ENCODE data around the gene ADAMTS13. TPM values are rescaled to one million over a fixed set of nuclear protein-coding genes. Genes with fewer than 3 reads are reported as not detected.

Gene ADAMTS13
- total and polyA plus RNA-seq, 7 donors, result 0.60 to 3.4 (median 0.82) TPM

DNA sequence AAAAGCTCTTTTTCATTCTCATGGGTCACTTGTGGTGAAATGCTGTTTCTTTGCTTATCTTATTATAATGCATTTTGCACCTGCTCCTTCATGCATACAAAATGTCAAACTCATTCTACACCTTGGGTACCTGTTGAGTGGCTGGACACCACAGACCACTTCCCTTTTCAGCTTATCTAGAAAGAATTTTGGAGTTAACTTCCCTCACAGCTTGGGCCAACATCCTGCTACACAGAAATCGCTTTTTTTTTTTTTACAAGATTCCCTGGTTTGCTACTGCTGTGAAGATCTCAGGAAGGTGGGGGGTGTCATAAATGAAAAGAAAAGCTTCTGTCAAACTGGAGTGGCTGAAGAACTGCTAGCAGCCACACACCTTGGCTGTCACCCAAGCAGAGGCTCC is 7.0 kb upstream of the ADAMTS13 start:
- Histone ChIP-seq H3K27ac (no peak overlapping the region), H3K4me1 (peaks cover 0 to 31% (median 23%) of the 10 kb centered on the region in 4 donors), H3K36me3 (peaks cover 8 to 54% (median 30%) of the 10 kb centered on the region in 4 donors), H3K27me3 (no peaks in the 10 kb centered on the region), H3K9me3 (no peaks in the 10 kb centered on the region), H3K4me3 (no peak overlapping the region)
- 69 to 78% methylated on average over 1 of the region's 1 CpG for WGBS, 2 donors
- DNase-seq, result no peak
- TF ChIP-seq, protein P1, sequence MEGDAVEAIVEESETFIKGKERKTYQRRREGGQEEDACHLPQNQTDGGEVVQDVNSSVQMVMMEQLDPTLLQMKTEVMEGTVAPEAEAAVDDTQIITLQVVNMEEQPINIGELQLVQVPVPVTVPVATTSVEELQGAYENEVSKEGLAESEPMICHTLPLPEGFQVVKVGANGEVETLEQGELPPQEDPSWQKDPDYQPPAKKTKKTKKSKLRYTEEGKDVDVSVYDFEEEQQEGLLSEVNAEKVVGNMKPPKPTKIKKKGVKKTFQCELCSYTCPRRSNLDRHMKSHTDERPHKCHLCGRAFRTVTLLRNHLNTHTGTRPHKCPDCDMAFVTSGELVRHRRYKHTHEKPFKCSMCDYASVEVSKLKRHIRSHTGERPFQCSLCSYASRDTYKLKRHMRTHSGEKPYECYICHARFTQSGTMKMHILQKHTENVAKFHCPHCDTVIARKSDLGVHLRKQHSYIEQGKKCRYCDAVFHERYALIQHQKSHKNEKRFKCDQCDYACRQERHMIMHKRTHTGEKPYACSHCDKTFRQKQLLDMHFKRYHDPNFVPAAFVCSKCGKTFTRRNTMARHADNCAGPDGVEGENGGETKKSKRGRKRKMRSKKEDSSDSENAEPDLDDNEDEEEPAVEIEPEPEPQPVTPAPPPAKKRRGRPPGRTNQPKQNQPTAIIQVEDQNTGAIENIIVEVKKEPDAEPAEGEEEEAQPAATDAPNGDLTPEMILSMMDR (IDR thresholded peaks at IDR 0.05), result no peak
- TF ChIP-seq EP300 (IDR thresholded peaks at IDR 0.05) (no peak), POLR2A (IDR thresholded peaks at IDR 0.05) (no peak), POLR2AphosphoS5 (IDR thresholded peaks at IDR 0.05) (no peak)
- intact Hi-C loops (cut with DNase I), result loop anchor here (5.0 to 10.0 kb wide), 3 partner anchors 38 to 320 kb away; partner anchors contain the start of genes SARDH, SLC2A6, STKLD1 and SURF4

DNA sequence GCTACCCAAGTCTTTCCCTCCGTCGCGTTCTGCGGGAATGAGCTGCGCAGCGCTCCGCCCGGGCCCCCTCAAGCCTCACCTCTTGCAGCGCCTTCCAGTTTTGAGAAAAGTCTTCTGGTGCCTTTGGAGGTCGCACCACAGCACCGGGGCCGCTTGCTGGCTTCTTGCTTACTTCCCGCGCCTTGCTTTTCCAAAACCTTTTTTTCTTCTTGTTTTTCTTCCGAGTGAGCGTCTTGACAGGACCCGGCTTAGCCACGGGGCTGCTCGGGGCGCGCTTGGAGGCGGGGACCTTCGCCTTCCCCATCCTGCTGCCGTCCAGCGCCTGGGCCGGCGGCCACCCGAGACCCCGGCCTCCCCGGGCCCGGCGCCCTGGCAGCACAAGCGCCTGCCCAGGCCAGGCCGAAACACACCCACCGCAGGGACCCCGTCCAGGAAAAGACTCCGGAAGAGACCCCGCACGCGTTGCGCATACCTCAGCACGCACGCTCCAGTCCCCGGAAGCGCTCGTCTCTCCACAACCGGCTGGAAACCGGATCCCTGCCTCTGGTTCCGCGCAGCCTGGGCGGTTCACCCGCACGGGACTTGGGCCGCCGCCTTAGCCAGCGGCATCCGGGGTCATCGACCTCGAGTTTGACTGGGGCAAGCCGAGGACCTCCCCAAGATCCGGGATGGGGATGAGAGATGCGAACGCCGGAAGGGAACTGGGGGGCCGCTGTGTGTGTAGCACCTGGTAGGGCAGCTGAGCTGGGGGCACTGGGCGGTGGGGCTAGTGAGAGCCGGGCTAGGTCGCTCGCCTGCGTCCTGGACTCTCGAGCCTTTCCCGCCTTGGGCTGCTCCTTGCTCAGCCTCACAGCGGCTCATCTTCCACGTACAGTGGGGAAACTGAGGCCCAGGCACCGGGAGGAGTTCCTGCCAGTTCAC is 4.4 kb upstream of the ADAMTS13 start, which contains the start of gene REXO4:
TSS of gene REXO4 (minus strand) at position 470 of the 921 bp plus-strand sequence. CDS start at position 304, 166 bp downstream.
- DNase-seq, result peak; percentile 90
- peak within 1 kb of the TSS; percentile 65 to 88 (median 71) for H3K4me3 ChIP-seq
- H3K27ac ChIP-seq, result peak within 1 kb of the TSS; percentile 81 to 87 (median 84)
- no peaks in the 10 kb centered on the region for H3K9me3 ChIP-seq
- no peaks in the 10 kb centered on the region for H3K27me3 ChIP-seq
- peaks cover 0 to 31% (median 23%) of the 10 kb centered on the region in 4 donors for H3K4me1 ChIP-seq
- intact Hi-C loops (cut with DNase I), result loop anchor here (2.0 to 10.0 kb wide), 4 partner anchors 40 to 317 kb away; partner anchors contain the start of genes CACFD1, SARDH, SLC2A6 and STKLD1
- WGBS, 2 donors, result 2% methylated on average over 75 of the region's 75 CpGs
- peaks cover 0 to 28% (median 7%) of the 10 kb centered on the region in 4 donors for H3K36me3 ChIP-seq
- TF ChIP-seq POLR2AphosphoS5 (IDR thresholded peaks at IDR 0.05) (peak; percentile 39 to 69 (median 52)), POLR2A (IDR thresholded peaks at IDR 0.05) (no peak)

DNA sequence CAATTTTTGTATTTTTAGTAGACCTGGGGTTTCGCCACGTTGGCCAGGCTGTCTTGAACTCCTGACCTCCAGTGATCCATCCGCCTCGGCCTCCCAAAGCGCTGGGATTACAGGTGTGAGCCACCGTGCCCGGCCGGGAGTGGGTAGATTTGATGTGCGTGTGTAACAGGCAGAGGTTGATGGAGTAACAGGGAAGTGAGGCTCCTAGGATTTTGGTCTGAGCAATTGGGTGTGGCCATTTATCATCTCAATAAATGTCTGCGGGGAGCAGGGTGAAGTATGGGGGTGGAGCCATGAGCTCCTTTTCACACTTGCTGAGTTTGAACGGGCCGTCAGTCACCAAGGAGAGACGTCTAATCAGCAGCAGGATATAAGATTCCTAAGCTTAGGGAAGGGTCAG is 3.2 kb upstream of the ADAMTS13 start:
- peaks cover 0 to 7% (median 0%) of the 10 kb centered on the region in 3 donors for H3K27me3 ChIP-seq
- H3K9me3 ChIP-seq, result no peaks in the 10 kb centered on the region
- 15 to 61% methylated on average over 13 of the region's 13 CpGs for WGBS, 2 donors
- TF ChIP-seq EP300 (IDR thresholded peaks at IDR 0.05), result no peak
- TF ChIP-seq POLR2AphosphoS5 (IDR thresholded peaks at IDR 0.05), result no peak
- TF ChIP-seq POLR2A (IDR thresholded peaks at IDR 0.05), result no peak
- no peak for DNase-seq
- peak overlapping the region in 2 of 4 donors; percentile 84 to 87 for H3K27ac ChIP-seq
- no peak overlapping the region for H3K4me3 ChIP-seq
- peaks cover 0 to 16% (median 3%) of the 10 kb centered on the region in 4 donors for H3K36me3 ChIP-seq
- intact Hi-C loops (cut with DNase I), result loop anchor here (2.0 to 10.0 kb wide), 4 partner anchors 40 to 316 kb away; partner anchors contain the start of genes CACFD1, SARDH, SLC2A6 and STKLD1
- H3K4me1 ChIP-seq, result peaks cover 0 to 31% (median 23%) of the 10 kb centered on the region in 4 donors

DNA sequence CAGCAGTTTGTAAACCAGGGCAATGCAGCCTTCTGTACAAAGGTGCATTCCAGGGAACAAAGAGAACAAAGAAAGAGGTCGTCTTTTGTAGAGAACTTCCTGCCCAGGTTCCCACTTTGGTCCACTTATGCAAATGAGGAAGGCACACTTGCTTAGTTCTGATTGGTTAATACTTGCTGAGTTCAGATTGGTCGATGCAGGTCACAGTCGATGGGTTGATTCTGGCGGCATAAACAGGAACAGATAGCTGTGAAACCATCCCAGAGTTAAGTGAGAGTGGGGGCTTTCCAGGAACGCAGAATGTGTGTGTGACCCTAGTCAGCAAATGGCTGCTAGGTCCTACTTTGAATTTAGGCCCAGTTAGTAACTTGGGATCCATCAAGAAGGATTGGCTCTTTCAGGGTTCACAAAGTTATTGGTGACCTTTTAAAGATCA is 1.8 kb upstream of the ADAMTS13 start:
- Histone ChIP-seq H3K27ac (no peak overlapping the region), H3K36me3 (peaks cover 0 to 1% (median 0%) of the 10 kb centered on the region in 4 donors), H3K27me3 (peaks cover 0 to 18% (median 0%) of the 10 kb centered on the region in 3 donors), H3K4me1 (peaks cover 0 to 28% (median 23%) of the 10 kb centered on the region in 4 donors), H3K9me3 (no peaks in the 10 kb centered on the region), H3K4me3 (no peak overlapping the region)
- WGBS, 2 donors, result 49 to 75% methylated on average over 5 of the region's 5 CpGs
- no peak for DNase-seq
- TF ChIP-seq, protein P1 (IDR thresholded peaks at IDR 0.05), result no peak
- TF ChIP-seq POLR2A (IDR thresholded peaks at IDR 0.05) (no peak), EP300 (IDR thresholded peaks at IDR 0.05) (no peak), POLR2AphosphoS5 (IDR thresholded peaks at IDR 0.05) (no peak)
- intact Hi-C loops (cut with DNase I), result no loop called here

DNA sequence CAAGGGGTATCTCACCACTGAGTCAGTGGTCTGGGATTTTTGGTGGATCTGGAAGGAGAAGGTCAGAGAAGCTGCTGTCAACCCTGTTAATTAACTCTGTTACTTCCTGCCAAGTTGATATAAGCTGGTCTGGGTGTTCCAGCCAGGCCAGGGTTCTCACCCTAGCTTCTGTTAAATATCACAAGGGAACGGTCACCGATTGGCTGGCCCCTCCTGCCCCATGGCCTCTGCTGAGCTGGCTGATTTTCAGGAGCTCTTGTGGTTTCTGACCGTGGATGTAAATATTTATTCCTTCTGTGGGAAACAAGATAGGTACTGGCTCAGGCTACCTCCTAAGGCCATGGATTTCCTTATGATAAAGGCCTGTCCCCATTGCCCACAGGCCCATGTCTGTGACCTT is 1.0 kb downstream of the ADAMTS13 start:
- no peak overlapping the region for H3K27ac ChIP-seq
- no peak overlapping the region for H3K4me3 ChIP-seq
- H3K36me3 ChIP-seq, result no peaks in the 10 kb centered on the region
- intact Hi-C loops (cut with DNase I), result no loop called here
- no peak for TF ChIP-seq EP300 (IDR thresholded peaks at IDR 0.05)
- WGBS, 2 donors, result 75 to 78% methylated on average over 3 of the region's 3 CpGs
- peaks cover 4 to 46% (median 9%) of the 10 kb centered on the region in 3 donors for H3K27me3 ChIP-seq
- H3K4me1 ChIP-seq, result peaks cover 0 to 9% (median 6%) of the 10 kb centered on the region in 4 donors
- H3K9me3 ChIP-seq, result no peaks in the 10 kb centered on the region
- no peak for DNase-seq

DNA sequence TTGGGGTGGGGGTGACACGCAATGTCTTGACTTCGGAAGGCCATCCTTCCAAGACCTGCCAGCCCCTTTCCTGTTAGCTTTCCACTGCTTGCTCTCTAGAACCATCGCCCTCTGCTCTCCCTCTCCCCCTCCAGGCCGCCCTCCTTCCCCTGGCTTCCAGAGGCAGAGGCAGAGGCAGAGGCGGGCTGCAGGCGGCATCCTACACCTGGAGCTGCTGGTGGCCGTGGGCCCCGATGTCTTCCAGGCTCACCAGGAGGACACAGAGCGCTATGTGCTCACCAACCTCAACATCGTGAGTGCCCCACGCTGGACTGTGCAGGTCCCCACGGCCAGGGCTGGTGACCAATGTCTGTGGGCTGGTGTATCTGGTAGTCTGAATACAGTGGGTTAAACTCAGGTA is 2.0 kb downstream of the ADAMTS13 start:
- peaks cover 0 to 11% (median 10%) of the 10 kb centered on the region in 4 donors for H3K4me1 ChIP-seq

More for the DNA sequence above, 2.0 kb downstream of the ADAMTS13 start:
- 94 to 95% methylated on average over 12 of the region's 12 CpGs for WGBS, 2 donors
- no peak overlapping the region for H3K4me3 ChIP-seq
- H3K36me3 ChIP-seq, result no peaks in the 10 kb centered on the region
- H3K27ac ChIP-seq, result no peak overlapping the region
- H3K27me3 ChIP-seq, result peaks cover 11 to 55% (median 18%) of the 10 kb centered on the region in 3 donors
- TF ChIP-seq, protein P1 (IDR thresholded peaks at IDR 0.05), result no peak
- no peak for TF ChIP-seq POLR2AphosphoS5 (IDR thresholded peaks at IDR 0.05)
- no peak for TF ChIP-seq POLR2A (IDR thresholded peaks at IDR 0.05)
- no peak for TF ChIP-seq EP300 (IDR thresholded peaks at IDR 0.05)
- DNase-seq, result no peak
- intact Hi-C loops (cut with DNase I), result no loop called here
- no peaks in the 10 kb centered on the region for H3K9me3 ChIP-seq
